HG03354 (cell line): ENCODE data around the gene RASL12.
A peak's percentile ranks its signal among the peaks of the same experiment; 100 is the strongest.

Experiments used
- ATAC-seq: cut with Tn5 transposase; IDR thresholded peaks from one replicate; pipeline ENCODE4 v1.9.1; 2021; ENCODE audit warnings: mild to moderate bottlenecking; ENCODE audit not compliant: unreplicated experiment, poor library complexity, severe bottlenecking

Gene RASL12

DNA sequence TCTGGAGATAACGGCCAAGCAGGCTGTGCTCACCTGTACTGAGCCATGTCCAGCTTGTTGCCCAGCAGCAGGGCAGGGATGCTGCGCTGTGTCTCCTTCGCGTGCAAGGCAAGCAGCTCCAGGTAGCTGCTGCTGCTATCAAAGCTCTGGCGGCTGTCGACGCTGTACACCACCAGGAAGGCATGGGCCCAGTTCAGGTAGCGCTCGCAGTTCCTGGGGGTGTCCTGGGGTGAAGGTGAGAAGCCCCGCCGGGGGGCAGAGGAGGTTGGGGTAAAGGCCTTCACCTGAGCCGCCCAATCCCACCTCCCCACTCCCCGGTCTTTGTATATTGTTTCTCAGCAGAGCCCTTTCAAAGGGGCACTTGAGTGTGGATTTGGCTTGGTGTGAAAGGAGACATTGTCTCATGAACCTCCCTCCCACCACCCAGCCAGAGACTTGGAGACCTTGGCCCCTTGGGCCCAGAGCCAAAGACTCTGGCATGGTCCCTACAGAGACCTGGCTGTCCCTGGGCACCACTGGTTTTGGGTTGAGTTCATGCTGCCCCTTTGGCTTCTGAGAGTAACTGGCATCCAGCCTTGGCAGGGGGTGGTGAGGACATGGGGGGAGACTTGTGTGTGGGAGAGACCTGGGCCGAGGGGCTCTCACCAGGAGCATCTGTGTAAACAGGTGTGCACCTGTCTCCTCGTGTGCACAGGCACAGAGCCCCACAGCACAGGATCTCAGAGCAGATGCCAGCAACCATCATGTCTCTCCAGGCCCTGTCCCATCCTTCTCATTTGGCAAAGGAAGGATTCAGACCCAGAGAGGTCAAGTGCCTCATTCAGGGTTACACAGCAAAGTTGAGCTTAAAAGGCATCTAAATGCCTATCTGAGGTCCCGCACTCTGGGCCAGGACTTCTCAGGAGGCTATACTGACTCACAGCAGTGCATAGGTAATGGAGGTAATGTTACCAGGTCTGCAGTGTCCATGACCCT is 9.1 kb downstream of the RASL12 start:
- no peak for ATAC-seq

DNA sequence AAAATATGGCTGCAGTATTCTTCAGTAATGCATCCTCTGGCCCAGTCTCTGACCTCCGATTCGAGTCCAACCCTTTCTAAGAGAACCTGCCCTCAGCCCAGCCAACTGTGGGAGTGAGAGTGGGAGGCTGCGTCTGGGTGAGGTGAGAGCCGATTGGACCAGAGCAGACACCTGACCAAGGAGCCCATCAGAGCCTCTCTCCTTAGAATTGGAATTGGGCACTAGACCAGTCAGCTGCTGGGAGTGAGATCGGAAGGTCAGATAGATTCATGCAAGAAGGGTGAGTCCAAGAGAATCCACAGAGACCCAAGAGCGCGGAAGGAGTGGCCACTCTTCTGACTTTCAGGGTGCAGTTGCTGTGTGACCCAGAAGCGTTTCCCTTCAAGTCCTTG is 10.2 kb downstream of the RASL12 start:
- no peak for ATAC-seq

DNA sequence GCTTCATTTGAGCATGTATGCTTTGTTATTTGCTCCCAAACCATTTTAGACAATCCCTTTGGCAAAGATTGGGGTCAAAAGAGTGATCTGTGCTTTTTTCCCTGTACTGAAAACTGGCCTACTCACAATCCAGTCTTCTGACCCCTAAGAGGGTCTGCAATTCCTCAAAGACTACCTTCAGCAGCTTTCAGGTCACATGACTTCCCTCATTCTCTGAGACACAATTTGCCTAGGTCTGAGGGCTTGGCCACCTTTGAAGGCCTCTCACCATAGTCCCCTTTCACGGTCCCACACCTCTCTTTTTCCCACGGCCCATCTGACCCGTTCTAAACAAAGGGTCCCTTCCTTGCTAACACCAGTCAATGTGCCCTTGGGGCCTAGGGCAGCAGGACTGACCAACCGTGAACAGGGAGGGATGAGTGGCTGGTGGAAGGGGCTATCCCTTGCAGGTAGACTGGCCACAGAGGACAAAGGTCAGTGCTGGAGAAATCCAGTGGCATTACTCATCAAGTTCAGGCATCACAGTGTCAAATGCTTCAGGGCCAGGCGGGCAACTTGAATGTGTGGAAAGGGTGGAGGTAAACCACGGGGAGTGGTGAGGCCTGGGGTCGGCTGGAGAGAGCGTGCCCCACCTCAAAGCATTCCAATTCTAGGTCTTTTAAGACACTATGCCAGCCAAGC is 10.8 kb downstream of the RASL12 start:
- ATAC-seq, result no peak

DNA sequence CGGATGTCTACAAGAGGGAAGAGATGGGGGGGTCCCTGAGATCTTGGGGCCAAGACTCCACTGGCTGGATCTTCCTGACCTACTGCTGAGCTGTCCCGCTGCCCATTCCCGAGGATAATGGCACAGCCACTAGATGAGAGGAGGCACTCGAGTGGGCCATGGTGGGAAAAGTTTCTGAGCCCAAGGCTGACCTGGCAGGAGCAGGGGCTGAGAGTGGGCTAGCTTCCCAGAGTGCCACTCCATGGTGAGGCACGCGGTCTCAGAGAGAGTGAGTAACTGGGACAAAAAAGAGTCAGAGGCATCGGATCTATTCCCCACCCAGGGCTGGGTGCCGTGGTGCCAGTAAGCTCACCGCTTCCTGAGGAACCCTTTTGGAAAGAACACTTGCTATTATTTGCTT is 11.7 kb downstream of the RASL12 start:
- ATAC-seq, result no peak

DNA sequence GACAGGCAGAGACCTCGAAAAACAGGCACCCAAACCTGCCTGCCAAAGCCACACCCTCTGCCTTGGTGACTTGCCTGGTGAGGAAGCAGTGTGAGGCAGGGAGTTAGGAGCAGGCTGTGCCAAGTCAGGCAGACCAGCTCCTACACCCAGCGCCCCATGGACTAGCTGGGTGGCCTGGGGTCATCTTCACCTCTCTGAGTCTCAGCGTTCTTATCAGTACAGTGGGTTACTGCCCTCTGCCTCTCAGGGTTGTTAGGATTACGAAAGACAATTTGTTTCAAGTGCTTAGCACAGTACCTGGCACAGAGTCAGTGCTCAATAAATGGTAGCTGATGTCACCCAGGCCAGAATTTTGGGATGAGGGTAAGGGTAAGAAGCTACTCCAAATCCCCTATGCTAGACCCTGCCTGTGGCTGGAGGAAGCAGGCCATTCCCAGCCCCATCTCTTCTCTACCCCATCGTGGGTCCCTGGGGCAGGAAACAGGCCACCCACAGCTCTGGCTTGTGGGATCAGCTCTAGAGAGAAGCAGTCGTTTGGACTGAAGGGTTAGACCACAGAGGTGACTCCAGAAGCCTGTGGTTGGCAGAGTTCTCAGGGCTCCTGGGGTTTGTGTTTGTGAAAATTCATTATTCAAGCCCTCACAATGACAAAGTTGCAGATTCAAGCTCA is 12.5 kb downstream of the RASL12 start:
- ATAC-seq, result no peak

DNA sequence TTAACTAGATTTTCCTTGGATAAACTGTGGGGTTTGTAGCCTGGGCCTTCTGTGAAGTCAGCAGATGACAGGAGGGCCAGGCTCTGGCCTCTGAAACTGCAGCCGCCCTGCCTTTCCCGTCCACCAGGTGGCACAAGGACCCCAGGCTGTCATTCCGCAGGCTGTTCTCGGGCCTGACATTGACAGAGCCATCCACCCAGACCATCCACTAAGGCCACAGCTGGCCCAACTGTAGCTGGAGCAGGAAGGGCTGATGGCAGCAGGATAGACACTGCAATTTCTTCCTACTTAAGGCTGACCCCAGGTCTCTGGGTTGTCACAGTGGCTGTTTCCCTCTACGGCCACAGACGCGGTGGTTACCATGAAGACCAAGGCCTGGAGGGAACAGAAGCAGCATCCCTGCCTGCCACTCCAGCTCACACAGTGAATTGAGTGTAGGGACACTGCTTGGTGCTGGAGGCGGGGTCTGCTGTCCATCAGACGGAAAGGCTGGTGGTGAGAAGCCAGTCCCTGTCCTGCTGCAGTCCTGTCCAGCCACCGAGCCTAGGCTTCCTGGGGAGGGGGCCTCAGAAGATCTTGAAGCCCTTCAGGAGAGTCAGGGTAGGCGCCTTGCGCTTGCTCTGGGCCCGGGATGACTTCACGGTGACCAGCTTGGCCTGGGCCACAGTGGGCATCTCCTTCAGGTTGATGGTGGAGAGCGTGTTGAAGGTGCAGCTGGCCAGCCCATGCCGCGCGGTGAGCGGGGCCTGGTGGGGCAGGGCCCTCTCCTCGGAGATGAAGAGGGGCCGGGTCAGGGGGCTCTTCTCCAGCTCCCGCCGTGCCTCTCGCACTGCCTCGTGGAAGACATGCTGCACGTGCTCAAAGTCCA is 13.2 kb downstream of the RASL12 start:
- peak; percentile 50 for ATAC-seq

DNA sequence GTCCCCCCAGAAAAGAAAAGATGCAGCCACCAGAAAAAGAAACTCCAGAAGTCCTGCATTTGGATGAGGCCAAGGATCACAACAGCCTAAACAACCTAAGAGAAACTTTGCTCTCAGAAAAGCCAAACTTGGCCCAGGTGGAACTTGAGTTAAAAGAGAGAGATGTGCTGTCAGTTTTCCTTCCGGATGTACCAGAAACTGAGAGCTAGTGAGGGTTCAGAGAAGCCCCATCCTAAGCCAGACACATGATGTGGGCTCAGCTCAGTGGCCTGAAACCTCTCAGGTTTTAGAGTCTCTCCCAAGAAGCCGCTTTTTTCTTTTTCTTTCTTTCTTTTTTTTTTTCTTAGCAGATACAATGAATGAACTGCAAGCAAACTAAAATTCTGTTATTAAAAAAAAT is 14.8 kb downstream of the RASL12 start:
- no peak for ATAC-seq

DNA sequence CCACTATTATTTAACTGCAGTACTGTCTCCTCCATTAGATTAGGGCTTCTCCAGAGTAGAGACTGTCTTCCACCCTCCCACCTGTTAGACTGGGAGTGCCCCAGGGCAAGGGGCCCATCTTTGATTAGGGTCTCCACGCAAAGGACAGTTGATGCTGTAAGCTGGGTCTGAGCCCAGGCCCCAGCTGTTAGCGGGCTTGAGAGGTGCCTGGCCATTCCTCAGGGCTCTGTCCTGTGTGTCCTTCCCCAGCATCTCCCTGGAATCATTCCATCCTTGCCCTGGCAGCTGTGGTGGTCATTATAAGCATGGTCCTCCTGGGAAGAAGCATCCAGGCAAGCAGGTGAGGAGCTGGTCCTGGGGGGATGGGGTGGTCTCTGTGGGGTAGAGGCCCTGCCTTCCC is 16.5 kb downstream of the RASL12 start:
- ATAC-seq, result no peak

DNA sequence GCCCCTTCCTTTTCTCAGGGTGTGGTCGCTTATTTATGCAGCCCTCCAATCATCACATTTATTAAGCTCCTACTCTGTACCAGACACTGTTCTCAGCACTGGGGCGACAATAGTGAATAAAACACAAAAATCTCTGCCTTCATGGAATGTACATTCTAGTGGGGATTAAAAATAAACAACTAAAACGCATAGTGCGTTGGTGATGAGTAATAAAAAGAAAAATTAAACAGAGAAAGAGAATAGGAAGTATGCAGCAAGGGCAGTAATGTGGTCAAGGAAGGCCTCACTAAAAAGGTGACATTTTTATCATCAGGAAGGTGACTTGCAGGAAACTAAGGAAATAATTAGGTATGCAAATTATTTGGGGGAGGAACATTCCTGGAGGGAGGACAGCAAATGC is 17.5 kb downstream of the RASL12 start:
- no peak for ATAC-seq

DNA sequence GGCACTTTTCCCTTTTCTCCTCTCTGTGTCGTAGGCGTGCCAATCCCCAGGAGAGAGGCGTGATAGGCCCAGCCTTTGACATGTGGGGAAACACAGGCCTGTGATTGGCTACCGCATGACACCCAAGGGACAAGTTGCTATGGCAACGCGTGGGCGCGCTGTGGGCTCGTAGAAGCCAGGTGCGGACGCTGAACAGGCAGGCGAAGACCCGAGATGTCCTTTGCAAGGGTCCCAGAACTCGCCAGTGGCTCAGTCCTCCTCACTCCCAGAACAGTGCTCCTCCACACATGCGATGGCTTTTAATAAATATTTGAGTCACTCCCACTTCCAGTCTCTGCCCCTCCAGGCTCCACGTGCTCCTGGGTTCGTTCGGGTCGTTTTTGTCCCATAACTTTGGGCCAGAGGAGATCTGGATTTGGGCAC is 18.4 kb downstream of the RASL12 start:
- peak; percentile 91 for ATAC-seq

DNA sequence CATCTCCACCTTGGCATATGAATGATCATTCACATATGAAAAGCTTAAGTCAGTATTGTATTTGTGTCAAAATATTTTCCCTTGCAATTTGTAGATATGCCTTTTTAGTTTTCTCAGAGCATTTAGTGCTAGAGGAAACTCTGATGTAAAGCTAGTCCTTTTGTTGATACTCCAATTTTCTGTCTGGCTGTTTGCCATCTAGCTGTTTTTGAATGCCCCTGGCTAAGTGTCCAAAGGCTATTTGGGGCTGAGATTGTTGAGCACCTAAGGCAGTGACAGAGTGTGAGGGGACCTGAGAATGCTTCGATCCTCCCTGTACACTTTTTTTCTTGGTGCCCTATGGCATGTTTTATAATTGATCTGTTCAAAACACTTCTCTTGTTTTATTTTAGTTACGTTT is 19.6 kb downstream of the RASL12 start:
- ATAC-seq, result no peak

DNA sequence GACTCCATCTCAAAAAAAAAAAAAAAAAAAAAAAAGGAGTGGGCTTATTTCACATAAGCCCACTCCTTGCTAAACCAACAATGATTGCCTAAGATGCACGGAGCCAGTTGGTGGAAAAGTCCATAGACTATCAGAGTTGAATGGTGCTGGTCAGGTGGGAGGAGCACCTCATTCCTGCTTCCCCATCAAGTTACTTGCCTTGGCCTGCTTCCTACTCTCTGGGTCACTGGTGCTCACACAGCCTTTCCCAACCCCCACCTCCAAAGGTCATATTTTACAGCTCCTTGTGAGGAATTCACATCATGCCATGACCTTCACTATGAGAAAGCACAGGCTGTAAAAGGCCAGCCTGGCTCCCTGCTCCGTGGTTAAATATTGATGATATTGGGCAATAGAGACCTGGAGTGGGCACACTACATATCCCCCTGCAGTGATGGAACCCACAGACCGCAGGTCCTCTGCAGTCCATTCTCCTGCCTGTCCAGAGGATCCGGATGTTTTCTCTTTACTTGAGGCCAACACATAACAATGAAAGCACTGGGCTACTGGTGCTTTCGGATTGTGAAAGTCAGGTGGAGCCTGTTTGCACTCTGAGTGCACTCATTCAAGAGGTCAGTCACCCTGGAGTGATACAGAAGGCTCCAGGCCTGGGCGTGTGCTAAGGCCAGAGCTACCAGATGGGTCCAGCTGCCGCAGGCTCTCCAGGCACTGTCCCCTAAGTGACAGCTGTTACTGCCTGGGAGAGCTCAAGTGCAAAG is 22.9 kb downstream of the RASL12 start, which contains the start of gene SLC51B:
TSS of gene SLC51B (plus strand) at position 664 of the 758 bp plus-strand sequence. CDS start 4,618 bp downstream, outside the sequence.
- no peak for ATAC-seq

DNA sequence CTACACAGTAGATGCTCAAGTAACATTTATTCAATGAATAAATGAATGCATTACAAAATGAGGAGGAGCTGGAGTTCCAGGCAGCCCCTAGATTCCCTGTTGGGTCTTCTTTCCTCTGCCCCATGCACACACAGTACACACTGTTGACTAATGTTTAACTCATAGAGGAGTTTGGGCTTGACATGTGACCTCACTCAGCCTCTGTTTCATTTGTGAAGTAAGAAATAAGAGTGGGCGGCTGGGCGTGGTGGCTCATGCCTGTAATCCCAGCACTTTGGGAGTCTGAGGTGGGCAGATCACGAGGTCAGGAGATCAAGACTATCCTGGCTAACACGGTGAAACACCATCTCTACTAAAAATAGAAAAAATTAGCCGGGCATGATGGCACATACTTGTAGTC is 23.6 kb downstream of the RASL12 start:
- peak; percentile 49 for ATAC-seq

DNA sequence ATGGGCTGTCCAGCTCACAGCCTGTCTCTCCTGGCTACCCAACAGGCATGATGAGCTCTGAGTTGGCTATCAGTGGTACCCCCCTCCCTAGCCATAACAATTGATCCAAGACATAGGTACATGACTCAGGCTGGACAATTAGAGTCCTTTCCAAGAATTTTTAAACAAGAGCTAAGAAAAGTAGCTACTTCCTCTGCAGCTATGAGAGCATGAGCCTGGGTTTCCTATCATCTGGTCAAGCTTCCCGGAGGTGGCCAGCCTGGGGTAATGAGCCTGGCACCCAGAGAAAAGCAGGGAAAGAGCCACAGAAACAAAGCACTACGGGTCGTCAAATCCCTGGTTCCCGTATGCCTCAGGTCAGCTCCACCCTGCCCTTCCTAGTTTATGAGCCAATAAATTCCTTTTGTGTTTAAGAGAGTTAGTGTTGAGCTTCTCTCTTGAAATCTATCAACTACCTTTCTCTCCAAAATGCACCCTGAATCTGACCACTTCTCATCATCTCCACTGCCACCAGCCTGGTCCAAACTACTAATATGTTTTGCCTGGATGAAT is 24.9 kb downstream of the RASL12 start:
- ATAC-seq, result no peak

DNA sequence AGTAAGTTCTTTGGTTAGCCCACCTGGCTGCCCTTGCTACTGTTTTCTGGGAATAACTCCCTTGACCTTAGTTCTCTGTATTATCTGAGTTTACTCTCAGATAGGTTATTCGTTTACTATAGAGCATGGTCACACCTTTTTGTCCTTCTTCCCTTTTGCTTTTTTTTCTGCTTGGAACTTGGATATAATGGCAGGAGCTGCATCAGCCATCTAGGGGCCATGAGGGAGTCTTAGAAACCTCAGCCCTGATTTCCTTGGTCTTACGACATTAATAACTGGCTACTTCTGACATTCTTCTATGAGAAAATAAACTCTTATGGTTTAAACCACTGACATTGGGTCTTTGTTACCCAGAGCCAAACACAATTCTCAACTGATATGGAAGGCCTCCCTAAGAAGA is 26.0 kb downstream of the RASL12 start:
- no peak for ATAC-seq

DNA sequence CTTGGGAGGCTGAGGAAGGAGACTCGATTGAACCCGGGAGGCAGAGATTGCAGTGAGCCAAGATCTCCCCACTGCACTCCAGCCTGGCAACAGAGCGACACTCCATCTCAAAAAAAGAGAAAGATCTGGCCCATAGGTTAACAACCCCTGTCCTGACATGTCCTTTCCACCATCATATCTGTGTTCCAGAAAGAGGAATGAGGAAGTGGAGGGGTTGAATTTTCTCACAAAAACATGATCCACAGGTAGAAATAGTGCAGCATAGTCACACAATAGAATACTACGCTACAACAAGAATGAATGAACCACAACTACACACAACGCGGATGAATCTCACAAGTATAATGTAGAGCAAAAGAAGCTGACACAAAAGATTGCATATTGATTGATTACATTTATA is 27.3 kb downstream of the RASL12 start:
- ATAC-seq, result no peak

DNA sequence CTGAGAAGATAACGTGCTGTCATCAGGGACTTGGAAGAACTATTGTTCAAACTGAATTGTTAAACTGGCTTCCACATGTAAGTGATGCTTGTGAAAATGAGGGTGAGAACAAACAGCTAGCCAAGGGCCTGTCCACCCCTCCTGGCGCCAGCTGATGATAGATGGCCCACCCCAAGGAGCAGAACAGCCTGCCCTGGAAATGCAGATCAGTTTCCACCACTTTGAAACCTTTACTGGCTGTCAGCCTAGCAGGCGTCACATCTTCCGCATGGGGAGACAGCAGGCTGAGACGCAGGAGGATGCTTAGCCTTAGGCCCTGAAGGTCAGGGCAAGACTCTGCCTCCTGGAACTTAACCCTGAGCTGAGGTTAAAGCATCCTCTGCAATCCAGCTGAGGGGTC is 29.0 kb downstream of the RASL12 start:
- no peak for ATAC-seq

DNA sequence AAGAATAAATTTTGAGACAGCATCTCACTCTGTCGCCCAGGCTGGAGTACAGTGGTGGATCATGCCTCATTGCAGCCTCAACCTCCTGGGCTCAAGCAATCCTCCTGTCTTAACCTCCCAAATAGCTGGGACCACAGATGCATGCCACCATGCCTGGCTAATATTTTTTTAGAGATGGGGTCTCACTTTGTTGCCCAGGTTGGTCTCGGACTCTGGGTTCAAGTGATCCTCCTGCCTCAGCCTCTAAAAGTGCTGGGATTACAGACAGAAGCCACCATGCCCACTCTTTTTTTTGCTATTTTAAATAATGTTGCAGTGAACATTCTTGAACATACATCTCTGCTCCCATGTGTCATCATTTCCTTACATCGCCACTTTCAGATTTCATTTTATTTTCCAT is 29.4 kb downstream of the RASL12 start:
- ATAC-seq, result no peak

DNA sequence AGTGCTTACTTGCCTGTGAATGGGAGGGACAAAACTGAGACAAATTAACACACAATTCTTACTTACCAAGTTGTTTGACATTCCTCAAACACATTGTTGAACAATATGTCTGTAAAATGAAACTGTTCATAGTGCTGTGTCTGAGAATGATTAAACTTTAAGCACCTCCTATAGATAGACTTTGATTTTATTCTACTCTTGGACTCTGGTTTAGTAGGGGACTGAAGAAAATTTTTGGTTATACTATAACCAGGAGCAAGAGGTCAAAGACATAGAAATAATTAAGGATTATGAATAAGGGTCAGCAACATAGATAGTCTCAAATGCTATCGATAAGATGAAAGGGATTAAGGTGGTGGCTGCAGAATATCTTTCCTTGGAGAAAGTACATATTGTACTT is 30.5 kb downstream of the RASL12 start:
- ATAC-seq, result no peak
